Neural cell (in vitro differentiated cells): Measurements from ENCODE around the gene CPNE5.

Source experiments
- CTCF ChIP-seq: fragments of 450-650 bp; IDR thresholded peaks from 2 replicates; pipeline ENCODE4 v1.5.1; 2014; ENCODE audit warnings: antibody characterized with exemption, mild to moderate bottlenecking, moderate library complexity; ENCODE audit not compliant: poor library complexity, severe bottlenecking
- EP300 ChIP-seq: fragments of 450-650 bp; conservative IDR thresholded peaks from 2 replicates; pipeline ENCODE4 v1.6.1; 2014; ENCODE audit warnings: antibody characterized with exemption, mild to moderate bottlenecking, moderate library complexity; ENCODE audit not compliant: poor library complexity, severe bottlenecking
- EZH2 ChIP-seq: fragments of 200-600, 300-800 bp; shearing (Covaris generic), sonication (generic); IDR thresholded peaks from 2 replicates; pipeline ENCODE4 v1.6.1; 2014; ENCODE audit warnings: antibody characterized with exemption, low read length, borderline replicate concordance, mild to moderate bottlenecking; ENCODE audit not compliant: insufficient read depth, poor library complexity, severe bottlenecking
- POLR2AphosphoS5 ChIP-seq: IDR thresholded peaks from 2 replicates; pipeline ENCODE4 v1.6.1; 2012
- RAD21 ChIP-seq: fragments of 450-650 bp; conservative IDR thresholded peaks from 2 replicates; pipeline ENCODE4 v1.6.1; 2014; ENCODE audit warnings: antibody characterized with exemption, mild to moderate bottlenecking, moderate library complexity
- REST ChIP-seq: IDR thresholded peaks from 2 replicates; pipeline ENCODE4 v1.6.1; 2012; ENCODE audit warnings: borderline replicate concordance
- SMC3 ChIP-seq: fragments of 450-650 bp; conservative IDR thresholded peaks from 2 replicates; pipeline ENCODE4 v1.6.1; 2014; ENCODE audit warnings: antibody characterized with exemption, mild to moderate bottlenecking, moderate library complexity; ENCODE audit not compliant: poor library complexity
- TAF1 ChIP-seq: IDR thresholded peaks from 2 replicates; pipeline ENCODE4 v1.6.1; 2012; ENCODE audit warnings: low read depth

GRCh38 chr6:36753671-36754405 is 85.4 kb downstream of the CPNE5 start:
- TF ChIP-seq POLR2AphosphoS5 = no peak
- TF ChIP-seq CTCF = no peak
- no peak for TF ChIP-seq REST
- TF ChIP-seq SMC3 = no peak
- TF ChIP-seq TAF1 = no peak
- no peak for TF ChIP-seq RAD21
- no peak for TF ChIP-seq EP300
- TF ChIP-seq EZH2 = no peak
